Hippocampal formation (tissue), 2 donors: ENCODE results near the gene HELZ.
A peak's percentile ranks its signal among the peaks of the same experiment; 100 is the strongest.

Experiments
- DNase-seq, 2 donors: peaks; one replicate each; lab custom pipeline; 2025; lab: John Stamatoyannopoulos, UW

HELZ gene

DNA sequence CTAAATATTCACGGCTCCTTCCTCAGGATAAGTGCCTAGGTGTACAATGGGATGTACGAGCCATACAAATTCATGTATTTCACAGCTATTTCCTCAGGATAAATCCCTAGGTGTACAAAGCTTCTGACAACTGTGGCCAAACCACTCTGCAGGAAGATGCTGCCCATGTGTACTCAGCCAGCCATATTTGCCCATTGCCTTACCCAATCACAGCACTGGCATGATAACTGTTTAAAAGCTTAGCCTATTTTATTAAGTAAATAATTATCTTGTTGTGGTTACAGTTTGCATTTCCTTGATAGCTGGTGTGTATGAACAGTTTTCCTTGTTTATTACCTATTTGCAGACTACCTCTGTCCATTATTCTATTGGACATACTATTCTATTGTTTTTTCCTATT is 165.5 kb downstream of the HELZ start:
- no peak for DNase-seq

DNA sequence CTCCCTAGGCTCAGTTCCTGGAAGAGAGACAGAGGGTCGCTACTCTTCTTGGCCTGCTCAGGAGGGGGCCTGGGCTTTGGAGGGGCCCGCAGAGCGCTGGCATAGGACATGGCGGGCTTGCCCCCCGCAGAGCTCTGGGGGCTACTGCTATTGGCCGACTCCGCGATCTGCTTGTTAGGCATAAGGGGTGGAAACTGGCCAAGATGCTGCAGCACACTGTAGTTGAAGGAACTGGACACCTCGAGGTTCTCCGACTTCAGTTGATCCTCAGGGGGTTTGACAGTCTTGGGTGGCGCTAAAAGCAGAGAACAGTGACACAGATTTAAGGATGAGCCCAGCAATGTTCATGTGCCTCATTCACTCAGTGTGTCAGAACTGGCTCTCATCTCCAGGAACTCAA is 166.7 kb downstream of the HELZ start:
- DNase-seq = no peak

DNA sequence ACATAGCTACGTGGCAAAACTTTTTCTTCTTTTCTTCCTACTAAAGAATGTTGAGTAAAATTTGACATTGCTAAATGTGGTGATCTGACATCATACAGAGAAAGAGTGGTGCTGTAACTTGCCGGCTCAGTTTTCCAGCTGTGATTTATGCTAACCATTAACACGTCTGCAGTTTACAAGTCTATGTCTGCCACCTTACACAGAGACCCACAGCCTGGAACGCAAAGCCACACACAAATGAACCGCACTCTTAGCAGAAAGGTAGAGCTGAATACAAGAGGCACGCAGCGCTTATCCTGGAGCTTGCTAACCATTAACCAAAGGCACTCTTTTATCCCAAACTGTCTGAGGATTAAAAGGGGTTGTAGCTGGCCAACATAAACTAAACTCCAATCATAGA is 168.7 kb downstream of the HELZ start:
- no peak for DNase-seq

DNA sequence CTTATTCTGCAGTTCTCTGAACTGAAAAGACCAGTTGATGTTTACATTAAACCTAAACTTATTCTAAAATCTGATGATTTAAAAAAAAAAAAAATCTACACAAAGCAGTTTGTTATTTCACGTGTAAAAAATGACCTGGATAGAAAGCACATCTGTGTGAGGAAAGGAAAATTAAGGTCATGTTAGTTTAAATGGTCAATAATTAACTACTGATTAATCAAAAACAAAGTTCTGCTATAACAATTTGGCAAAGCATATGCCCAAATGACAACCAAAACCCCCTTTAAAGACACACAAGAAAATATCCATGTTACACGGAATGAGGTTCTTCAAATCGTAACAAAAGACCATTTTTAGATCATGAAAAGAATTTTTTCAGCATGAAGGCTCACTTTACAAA is 170.2 kb downstream of the HELZ start:
- DNase-seq = no peak

DNA sequence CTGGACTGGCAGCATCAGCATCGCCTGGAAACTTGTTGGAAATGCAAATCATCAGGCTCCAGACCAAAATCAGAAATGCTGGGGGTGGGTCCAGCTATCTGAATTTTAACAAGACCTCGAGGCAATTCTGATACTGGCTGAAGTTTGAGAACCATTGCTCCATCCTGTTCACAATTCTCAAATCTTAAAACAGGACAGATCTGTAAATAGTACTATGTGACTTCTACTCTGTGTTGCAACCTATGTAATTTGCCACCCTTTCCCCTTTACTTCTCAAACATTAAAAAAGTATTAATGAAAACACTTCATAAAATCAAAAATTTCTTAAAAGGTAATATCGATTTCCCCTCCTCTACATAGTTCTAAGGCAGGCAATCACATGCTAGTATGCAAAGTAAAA is 172.1 kb downstream of the HELZ start:
- no peak for DNase-seq

DNA sequence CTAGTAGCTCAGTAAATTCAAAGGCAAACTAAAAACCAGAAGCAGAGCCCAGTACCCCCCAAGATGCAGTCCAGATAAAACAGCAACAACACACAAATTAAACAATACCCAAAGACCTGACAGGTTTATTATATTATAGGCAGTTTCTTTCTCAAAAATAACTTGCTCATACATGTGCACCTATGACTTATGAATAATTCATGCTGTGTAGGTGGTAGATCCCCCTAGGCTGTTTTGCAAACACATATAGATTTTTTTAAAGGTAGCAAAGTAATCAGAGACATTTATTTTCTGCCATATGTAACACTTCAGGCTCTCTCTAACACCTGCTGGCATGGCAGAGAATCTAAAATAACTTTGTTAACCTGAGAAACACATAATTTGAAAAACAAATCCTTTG is 173.4 kb downstream of the HELZ start:
- DNase-seq = no peak

DNA sequence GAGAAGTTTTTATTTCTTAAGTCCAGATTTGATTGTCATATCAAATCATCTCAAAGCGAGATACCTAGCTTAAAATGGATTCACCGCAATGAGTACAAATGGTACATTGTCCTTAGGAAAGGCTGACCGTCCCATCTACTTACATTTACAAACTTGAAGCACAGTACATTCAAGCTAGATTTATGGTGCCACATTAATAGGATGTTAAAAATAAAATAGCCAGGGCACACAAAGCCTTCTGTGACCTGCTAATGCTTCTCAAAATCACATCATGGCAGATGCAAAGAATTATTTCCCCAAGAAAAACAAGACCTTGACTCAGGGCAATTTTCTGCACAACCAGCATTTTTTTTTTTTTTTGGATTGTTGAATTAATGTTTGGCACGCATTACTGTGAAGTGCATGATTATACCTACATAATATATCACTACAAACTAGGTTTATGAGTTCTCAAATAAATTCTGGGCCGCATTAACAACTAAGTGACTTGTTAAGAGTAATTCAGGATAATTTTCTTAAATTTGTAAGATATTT is 175.3 kb downstream of the HELZ start:
- no peak for DNase-seq

DNA sequence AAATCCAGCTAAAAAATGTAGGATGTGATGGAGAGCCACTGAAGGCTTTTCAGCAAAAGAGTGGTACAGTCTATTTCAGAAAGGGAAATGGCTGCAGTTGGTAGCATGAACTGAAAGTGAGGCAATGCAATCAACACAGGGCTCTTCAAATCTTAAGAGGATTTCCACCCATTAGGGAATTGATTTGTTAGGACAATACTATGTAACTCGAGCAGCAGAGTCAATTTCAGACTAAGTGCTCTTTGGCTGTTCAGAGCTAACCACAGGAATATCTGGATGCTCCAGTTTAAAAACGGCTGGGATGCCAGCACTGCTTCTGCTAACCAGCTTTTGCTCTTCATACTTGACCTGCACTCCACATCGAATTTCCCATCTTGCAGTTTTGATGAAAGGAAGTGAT is 176.0 kb downstream of the HELZ start:
- no peak for DNase-seq

DNA sequence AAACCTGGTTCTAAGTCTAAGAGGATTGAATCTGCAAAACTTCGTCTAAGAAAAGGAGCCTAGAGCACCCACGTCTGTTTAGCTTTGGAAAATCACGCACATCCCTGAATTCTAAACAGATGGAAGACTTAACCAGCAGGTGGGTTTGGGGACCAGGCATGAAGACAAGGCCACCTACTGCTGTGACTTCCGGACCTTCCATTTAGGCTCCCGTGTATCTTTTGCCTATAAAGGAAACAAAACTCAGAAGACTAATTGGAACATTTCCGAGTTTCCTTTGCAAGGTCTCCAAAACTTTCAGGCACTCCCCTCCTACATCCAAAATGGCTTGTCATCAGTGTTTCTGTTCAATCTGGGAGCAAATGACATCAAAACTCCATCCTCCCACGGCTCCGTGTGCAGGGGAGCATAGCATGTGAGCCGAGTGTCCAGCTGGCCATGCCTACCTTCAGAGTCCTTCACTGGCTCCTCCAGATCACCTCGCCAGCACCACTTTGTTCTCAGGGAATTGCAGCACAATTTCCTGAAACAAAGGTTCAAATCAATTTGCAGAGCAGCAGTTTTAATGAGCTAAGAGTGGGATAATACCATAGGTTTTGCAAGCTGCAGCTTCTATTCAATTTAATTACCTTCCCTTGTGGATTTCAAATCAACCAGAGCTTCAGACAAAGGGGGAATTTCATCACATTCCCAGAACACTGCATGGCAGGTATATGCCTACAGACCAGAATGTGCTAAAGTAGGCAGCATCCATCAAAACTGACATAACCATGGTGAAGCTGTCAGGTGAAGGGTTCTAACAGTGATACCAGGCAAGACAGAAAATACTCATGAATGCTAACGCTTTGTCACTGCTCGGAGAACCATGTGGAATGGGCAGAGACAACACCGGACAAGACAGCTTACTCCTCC is 177.2 kb downstream of the HELZ start:
- no peak for DNase-seq

DNA sequence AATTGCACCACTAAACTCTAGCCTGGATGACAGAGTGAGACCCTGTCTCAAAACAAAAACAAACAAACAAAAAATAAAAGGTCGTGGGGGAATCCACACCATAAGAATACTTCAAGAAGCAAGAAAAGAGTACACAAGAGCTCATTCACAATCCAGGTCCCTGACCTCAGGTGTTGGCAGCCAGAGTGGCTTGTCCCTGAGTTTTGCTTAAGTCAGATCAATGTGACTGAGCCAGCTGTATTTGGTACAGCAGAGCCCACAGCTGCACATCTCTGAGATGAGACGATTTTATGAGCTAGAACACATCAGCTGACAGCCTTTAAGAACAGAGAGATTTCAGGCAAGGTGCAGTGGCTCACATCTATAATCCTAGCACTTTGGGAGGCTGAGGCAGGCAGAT is 178.3 kb downstream of the HELZ start:
- DNase-seq = no peak

DNA sequence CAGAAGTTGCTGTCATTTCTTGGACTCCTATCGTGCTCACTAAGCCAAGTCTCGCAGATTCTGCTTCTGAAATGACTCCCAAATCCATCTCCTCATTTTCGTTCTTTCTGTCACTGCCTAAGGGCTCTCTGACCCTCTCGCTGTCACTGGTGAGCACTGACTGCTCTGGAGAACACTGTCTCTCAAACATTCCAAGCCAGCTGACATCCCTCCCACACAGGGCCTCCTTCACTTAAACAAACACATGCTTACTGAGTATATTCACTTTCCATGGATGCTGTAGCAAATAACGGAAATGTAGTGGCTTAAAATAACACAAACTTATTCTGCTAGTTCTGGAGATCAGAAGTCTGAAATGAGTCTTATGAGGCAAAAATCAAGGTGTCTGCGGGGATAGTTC is 181.9 kb downstream of the HELZ start:
- no peak for DNase-seq

DNA sequence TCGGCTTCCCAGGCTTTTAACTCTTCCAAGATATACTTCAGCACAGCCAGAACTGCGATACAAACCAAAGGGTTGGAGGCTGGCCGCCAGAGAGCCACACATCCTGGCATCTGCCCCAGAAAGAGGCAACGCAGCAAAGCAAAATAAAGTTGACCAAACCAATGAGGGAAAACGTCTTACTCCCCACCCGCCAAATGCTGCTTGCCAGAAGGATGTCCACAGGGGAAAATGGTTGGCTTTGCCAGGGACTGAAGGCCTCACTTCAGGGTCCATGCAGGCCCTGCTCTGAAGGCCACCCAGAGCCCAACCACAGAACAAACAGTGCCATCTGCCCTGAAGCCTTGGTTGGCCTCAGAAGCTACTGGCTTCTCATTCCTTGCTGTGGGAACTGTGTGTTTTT is 185.6 kb downstream of the HELZ start:
- DNase-seq = peak in 1 of 2 donors; percentile 2

DNA sequence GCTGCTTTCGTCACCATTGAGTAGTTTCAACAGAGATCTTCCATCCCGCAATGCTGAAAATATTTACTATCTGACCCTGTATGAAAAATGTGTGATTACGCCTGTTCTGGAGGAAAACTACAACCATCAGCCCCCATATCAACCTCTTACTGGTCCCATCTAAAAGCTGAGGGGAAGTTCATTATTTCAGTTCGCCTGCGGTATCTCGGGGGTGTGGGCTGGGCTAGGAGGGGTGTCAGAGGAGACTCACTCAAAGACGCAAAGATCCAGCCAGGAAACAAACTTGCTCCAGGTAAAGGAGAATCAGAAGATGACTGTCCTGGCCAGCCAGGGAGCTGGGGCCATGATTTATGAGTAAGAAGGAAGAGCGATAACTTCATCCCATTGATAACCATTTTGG is 187.0 kb downstream of the HELZ start:
- DNase-seq = no peak

DNA sequence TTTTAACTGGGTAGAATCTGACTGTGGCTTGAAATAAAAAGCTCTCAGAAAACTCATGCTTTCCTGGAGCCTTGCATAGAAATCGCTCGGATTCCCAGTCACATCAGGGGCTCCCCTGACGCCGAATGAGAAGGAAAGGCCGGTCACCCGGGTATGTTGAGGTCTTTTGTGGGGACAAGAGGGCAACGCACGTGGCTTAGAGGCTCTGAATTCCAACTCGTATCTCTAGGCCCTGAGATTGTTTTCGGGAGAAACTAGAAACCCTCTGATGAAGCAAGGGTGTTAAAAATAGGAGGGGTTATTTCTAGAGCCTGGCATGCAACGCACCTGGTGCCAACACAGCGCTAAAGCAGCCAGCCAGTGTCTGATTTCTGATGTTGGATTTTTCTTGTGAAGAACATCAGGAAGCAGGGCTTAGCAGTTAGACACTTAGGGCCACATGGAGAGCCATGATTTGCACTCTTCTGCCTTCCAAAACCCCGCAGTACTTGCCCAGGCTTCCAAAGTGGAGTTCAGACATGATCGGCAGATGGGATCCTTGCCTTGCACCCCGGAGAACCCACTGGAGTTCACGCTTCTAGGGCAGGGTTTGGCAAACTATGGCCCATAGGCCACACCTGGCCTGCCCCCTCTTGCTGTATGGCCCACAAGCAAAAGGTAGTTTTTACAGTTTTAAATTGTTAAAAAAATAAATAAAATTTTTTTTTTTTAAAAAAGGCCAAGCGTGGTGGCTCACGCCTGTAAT is 188.1 kb downstream of the HELZ start:
- no peak for DNase-seq

DNA sequence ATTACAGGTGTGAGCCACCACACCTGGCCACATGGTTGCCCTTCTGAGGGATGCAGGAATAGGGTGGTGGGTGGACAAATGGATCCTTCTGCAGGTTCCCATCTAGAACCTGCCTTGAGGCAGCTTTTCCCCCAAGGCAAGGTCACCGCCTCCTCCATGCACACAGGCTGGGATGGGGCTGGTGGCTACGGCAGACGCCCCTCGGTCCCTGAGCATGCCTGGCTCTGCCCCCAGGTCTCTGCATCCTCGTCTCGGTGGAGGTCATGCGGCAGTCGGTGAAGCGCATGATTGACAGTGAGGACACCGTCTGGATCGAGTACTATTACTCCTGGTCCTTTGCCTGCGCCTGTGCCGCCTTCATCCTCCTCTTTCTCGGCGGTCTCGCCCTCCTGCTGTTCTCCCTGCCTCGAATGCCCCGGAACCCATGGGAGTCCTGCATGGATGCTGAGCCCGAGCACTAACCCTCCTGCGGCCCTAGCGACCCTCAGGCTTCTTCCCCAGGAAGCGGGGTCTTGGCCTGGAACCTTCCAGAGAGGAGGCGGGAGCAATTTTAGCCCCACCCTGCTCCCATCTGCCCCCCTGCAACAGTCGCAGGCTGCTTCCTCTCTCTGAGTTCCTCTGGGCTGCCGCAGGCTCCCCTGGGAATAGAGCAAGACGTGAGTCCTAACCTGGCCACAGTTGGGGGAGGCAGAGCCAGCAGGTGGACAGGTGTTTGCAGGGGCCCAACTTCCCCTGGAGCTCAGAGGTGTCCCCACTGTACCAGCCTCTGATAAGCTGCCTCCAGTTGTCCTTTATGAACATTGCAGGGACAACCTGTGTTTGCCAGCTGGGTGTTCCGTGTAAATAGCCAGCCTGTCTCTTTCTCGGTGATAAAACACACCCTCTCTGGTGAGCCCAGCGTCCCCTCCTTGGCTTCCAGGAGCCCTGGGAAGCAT is 188.9 kb downstream of the HELZ start:
- no peak for DNase-seq

DNA sequence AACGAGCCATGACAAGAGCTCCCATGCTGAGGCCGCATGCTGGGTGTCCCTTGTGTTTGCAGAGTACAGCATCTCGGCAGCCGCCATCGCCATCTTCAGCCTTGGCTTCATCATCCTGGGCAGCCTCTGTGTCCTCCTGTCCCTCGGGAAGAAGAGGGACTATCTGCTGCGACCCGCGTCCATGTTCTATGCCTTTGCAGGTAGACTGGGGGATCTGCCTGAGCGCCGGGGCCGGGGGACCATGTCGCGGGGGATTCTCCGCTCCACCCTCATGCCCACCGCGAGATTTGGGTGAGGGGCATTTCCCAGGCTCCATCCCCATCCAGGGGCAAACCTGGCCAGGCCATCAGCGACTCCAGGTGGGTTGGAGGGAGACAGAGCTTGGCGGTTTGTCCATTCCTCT is 190.0 kb downstream of the HELZ start:
- no peak for DNase-seq

DNA sequence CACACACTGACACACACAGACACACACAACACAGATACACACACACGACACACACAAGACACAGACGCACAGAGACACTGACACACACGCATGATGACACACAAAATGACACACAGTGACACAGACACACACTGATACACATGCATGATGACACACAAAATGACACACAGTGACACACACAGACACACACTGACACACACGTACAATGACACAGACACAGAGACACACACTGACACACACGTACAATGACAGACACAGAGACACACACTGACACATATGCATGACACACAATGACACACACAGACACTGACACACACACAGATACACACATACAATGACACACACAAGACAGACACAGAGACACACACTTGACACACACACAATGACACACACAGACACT is 190.4 kb downstream of the HELZ start:
- DNase-seq = no peak

DNA sequence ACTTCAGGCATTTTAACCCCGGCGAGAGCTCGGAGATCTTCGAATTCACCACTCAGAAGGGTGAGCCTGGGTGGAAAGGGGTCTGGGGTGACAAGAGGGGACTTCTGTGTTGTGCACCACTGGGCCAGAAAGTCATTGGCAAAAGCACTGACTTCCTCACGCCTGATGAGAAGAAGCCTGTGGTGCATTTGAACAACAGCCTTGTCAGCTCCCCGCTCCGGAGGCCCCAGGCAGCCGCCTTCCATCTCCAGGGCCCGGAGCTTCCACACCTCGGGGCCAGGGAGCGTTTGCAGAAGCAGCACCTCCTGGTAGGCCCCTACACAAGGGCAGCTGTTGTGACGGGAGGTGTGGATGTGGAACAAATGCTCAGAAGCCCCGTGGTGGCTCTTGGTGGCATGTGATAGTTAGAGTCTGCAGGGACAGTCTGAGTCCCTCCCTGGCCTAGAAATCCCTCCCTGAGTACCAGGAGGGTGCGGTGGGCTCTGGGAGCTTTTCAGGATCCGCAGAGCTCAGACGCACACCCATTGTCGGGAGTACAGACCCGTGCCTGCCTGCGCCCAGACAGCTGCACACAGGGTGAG is 190.9 kb downstream of the HELZ start:
- no peak for DNase-seq

DNA sequence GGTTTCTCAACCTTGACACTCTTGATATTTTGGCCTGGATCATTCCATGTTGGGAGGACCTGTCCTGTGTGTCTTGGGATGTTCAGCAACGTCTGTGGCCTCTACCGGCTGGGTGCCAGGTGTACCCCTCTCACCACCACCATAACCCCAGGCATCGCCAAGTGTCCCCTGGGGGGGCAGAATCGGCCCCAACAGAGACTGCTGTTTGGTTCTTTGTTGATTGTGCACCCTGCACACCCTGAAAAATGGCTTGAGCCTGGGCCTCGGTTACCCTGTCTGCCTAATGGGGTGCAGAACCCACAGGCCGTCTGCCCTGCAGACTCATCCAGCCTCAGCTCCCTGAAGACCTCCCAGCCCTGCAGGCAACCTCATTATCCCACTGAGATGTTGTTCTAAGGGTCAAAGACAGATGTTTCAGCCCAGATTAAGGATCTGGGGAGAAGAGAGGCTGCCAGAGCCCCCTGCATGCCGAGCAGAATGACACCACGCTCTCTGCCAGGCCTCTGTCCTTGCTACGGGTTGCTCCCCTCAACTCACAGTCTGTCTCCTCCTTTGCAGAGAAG is 191.5 kb downstream of the HELZ start:
- no peak for DNase-seq

DNA sequence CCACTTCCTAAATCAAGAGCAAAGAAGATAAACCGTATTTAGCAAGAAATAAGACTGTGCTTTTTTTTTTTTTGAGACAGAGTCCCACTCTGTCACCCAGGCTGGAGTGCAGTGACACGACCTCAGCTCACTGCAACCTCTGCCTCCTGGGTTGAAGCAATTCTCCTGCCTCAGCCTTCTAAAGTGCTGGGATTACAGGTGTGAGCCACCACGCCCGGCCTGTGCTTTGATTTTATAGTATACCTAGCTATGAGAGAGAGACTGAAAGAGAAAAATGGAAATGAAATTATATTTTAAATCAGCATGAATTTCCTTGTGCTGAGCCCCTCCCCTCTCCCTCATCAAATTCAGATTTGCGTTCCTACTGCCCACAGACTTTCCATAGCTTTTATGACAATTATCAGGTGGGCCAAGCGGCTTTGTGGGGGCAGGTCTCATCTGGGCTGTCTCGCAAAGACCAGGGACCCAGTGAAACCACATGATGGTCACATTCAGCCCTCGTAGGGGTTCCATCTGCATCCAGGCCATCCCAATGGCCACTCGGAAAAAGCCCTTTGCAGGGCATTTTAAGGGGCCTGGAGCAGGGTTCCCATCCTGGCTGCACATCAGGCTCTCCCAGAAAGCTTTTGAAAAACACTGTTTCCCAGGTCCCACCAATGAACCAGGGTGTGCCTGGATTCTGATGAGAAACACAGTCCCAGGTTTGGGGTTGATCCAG is 192.1 kb downstream of the HELZ start:
- no peak for DNase-seq

DNA sequence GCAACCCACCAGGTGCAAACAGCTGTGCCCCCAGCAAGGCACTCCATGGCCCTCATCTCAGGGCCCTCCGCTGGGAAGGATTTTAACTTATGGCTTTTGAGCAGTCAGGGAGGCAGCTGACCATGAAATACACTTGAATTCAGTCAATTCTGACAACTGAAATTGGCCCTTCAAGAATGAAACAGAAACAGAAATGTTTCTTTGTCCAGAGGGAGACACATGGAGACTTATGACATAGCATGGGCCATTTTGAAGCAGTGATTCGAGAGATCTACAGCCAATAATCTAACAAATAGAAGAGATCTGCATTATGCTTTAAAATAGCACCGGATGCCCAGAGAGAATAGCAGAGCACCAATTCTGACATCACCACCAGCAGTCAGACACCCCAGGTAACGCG is 193.2 kb downstream of the HELZ start:
- no peak for DNase-seq
